ENCODE measurements around the gene TRIM49D1.
"Not testable (repeated sequence)": the region's sequence is repeated elsewhere in the genome, so short reads cannot be mapped to it uniquely, and the experiment has no call there.

The TRIM49D1 gene

GRCh38 chr11:89922195-89922660, at the start of gene TRIM49D1:
TRIM49D1 (minus strand) TSS chr11:89922245; CDS start chr11:89917710, 4,535 bp downstream.
- no peak for TF ChIP-seq GATA2 (IDR thresholded peaks at IDR 0.05; ENCODE audit: low read depth, low read length)
- TF ChIP-seq GATA3 (IDR thresholded peaks at IDR 0.05; ENCODE audit: low read depth, low read length), result no peak

DNA sequence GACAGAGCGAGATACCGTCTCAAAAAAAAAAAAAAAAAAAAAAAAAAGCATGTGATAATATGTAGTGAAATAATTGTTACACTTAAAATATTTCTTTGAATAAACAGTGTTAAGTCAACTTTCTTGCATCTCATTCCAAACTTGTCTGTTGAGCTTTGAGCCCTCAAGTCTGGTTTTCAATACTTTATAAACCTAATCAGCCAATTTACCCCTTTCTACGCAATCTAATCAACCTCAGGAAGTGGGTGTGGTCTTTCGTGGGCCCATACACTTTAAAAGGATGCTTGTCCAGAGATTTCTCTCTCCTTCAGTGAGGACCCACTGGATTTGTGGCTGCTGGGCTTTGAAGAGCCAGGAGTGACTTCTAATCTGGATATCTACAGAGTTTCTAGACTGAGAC, 43.7 kb upstream of the TRIM49D1 start, which contains the start of gene TRIM64:
Gene TRIM64 (plus strand): TSS at position 301 of the 400 bp plus-strand sequence. CDS start 2,467 bp downstream, outside the sequence.
- not testable (repeated sequence) for TF ChIP-seq GATA2, GATA3 (IDR thresholded peaks at IDR 0.05; ENCODE audit: low read depth, low read length)

DNA sequence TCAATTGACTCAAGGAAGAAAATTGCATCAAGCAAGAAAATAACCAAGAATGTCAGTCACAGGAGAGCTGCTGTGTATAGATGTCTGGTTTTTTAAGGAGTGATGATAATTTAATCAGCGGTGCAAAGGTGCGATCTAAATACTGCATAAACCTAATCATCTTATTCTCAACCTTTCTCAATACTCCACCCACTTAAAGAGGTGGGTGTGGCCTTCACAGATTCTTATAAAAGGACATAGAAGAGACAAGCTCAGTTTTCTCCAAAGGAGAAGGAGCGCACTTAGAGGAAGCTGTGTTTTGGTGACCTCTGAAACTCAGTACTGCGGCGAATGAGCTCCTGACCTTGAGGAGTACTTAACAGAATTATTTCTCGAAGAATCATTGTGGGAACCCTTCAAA, 1.7 kb upstream of the TRIM49D1 start, which contains the start of gene TRIM49D2:
Gene TRIM49D2 (plus strand): TSS at position 301 of the 400 bp plus-strand sequence. CDS start 2,698 bp downstream, outside the sequence.
- not testable (repeated sequence) for TF ChIP-seq GATA3, GATA2 (IDR thresholded peaks at IDR 0.05; ENCODE audit: low read depth, low read length)
